ENCODE data around the gene APOBEC3A. TPM values are rescaled to one million over a fixed set of nuclear protein-coding genes. Genes with fewer than 3 reads are reported as not detected.

APOBEC3A gene
- total and polyA plus RNA-seq, 2 of the 13 experiments (the other 11 are each of a cell fraction or from before 2014, with no cell fraction given) = not detected

DNA sequence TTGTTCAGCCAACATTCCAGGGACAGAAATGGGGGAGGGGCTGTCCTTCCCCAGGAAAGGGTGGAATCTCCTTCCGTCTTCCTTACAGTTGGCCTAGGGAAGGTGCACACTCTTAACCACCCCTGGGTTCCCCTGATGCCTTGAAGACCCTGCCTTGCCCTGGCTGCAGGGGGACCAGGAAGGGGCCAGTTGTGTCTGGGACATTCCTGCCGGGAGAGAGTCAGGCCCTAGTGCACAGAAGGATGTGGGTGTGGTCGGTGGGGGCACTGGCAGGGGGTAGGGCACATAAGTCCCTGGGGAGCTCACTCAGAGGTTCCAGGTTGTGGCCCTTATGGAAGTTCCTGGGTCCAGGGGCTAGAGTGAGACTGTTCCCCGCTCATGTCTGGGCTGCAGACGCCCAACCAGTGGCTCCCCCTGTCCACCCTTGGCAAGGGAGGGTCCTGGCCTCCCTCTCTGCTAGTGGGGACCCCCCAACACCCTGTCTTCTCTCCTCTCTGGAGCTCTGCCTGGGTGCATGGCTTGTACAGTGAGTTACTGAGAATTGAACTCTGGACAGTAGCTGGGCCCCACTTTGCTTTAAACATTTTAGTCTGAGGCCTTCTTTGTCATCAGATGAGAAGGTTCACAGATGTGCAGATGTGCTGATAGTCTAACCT, 2.0 kb upstream of the APOBEC3A start:
- Histone ChIP-seq H3K9ac (ENCODE audit: insufficient read depth, low read depth, low read length) (no peak overlapping the region), H3K27ac (ENCODE audit: extremely low read length, insufficient read depth, low read length) (no peak overlapping the region), H3K36me3 (replicated peaks in 1 of 2; ENCODE audit: control insufficient read depth in 1 of 2, insufficient read depth in 2 of 2, low read length in 2 of 2) (no peaks in the 10 kb centered on the region), H3K9me3 (ENCODE audit: low read length) (no peaks in the 10 kb centered on the region), H3K79me2 (ENCODE audit: insufficient read depth, low read length) (no peaks in the 10 kb centered on the region), H3K4me1 (ENCODE audit: insufficient read depth, low read length) (peaks cover 18% of the 10 kb centered on the region), H3K4me2 (ENCODE audit: low read depth, low read length) (no peak overlapping the region), H2AFZ (ENCODE audit: low read length) (no peak overlapping the region), H3K4me3 (replicated peaks in 1 of 3; ENCODE audit: insufficient read depth in 1 of 3, low read depth in 2 of 3, low read length in 3 of 3) (no peak overlapping the region; a peak in 1 of 6 replicates), H3K27me3 (ENCODE audit: control insufficient read depth in 1 of 2, insufficient read depth in 2 of 2, low read length in 2 of 2) (peaks cover 1 to 28% of the 10 kb centered on the region in 2 experiments), H4K20me1 (ENCODE audit: insufficient read depth, low read length) (no peaks in the 10 kb centered on the region)
- in situ Hi-C loops (cut with HindIII; ENCODE audit: extremely low pct_ligation_motif_present, low pct_unique_long_range_greater_than_20kb) = no loop called here
- TF ChIP-seq ZNF460 (CRISPR knock-in tag; IDR thresholded peaks at IDR 0.05; ENCODE audit: borderline replicate concordance) (no peak), SALL1 (CRISPR knock-in tag; IDR thresholded peaks at IDR 0.05) (no peak), MZF1 (CRISPR knock-in tag; IDR thresholded peaks at IDR 0.05; ENCODE audit: borderline replicate concordance) (no peak), ZNF674 (CRISPR knock-in tag; IDR thresholded peaks at IDR 0.05; ENCODE audit: low read depth) (no peak), ZFP90 (CRISPR knock-in tag; IDR thresholded peaks at IDR 0.05; ENCODE audit: borderline replicate concordance) (no peak), SOX13 (IDR thresholded peaks at IDR 0.05) (no peak), SOX13 (CRISPR knock-in tag; conservative IDR thresholded peaks at IDR 0.05 in 1 of 2, IDR thresholded peaks at IDR 0.05 in 1 of 2) (no peak), ZSCAN20 (CRISPR knock-in tag; IDR thresholded peaks at IDR 0.05; ENCODE audit: borderline replicate concordance) (no peak), ZNF263 (CRISPR knock-in tag; IDR thresholded peaks at IDR 0.05) (no peak), ELF1 (CRISPR knock-in tag; IDR thresholded peaks at IDR 0.05) (no peak)
- TF ChIP-seq, protein P1, sequence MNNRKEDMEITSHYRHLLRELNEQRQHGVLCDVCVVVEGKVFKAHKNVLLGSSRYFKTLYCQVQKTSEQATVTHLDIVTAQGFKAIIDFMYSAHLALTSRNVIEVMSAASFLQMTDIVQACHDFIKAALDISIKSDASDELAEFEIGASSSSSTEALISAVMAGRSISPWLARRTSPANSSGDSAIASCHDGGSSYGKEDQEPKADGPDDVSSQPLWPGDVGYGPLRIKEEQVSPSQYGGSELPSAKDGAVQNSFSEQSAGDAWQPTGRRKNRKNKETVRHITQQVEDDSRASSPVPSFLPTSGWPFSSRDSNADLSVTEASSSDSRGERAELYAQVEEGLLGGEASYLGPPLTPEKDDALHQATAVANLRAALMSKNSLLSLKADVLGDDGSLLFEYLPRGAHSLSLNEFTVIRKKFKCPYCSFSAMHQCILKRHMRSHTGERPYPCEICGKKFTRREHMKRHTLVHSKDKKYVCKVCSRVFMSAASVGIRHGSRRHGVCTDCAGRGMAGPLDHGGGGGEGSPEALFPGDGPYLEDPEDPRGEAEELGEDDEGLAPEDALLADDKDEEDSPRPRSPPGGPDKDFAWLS (CRISPR knock-in tag; IDR thresholded peaks at IDR 0.05; ENCODE audit: borderline replicate concordance) = no peak
- FAIRE-seq (no peak), ATAC-seq (no peak; the same call in 2 of the 3 replicates), DNase-seq (ENCODE audit: low spot score) (no peak)
- BruUV-seq (replicated peaks) = no TSS peak
- WGBS (ENCODE audit: low lambda C conversion rate) = 19% methylated on average over 3 of the region's 5 CpGs
- ChIA-PET CTCF (ENCODE audit: low intra/inter-chr PET ratio, low total read pairs) (no interaction called here), POLR2A (no interaction called here)
- intact Hi-C loops (cut with micrococcal nuclease; ENCODE audit: unreplicated experiment) = no loop called here
